Transverse colon (tissue), 4 donors: ENCODE results near the gene C1QTNF5.

Experiments
- POLR2AphosphoS5 ChIP-seq, 3 donors: sonication (generic); formaldehyde crosslinking; IDR thresholded peaks; one replicate each; pipeline ENCODE4 v1.6.1; 2016; ENCODE audit warnings: antibody characterized with exemption in 3 of 3
- TF ChIP-seq, protein P1 (sequence below), 5 experiments: fragments of 200-600 bp in 3 of 5; fragments of 450-650 bp in 2 of 5; sonication (generic) in 3 of 5; IDR thresholded peaks; 1 replicate in 2 of 5; 2 replicates in 3 of 5; pipeline ENCODE4 v1.5.1; 2016 to 2017; ENCODE audit warnings: antibody characterized with exemption in 5 of 5, inconsistent platforms in 3 of 5, mild to moderate bottlenecking in 2 of 5, moderate library complexity in 1 of 5

DNA sequence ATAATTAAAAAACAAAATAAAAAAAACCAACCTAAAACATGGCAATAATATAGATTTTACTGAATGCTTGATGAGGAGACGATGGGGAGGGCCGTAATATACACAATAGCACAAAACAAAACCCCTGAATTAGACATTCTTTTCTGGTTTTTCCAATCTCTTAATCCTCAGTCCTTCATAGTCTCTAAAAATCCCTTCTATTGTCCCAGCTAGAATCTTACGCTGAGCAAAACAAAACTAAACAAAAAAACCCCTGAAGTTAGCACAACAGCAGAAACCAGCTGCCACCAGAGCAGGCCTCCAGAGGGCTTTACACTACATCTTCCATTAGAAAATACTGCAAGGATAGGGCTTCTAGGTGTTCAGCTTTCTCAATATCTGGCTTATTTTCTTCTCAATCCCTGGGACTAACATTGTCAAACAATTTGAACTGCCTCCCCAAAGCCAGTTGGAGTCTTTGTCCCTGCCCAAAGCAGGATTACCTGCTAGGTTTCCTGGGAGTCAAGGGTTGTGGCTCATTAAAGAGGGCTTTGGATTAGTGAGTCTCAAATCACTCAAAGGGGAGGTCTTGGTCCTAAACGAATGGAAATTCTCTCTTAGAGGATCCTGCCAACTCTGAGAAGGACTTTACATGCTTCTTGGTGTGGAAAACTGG lies 8.4 kb downstream of the C1QTNF5 start:
- no peak for TF ChIP-seq POLR2AphosphoS5 (IDR thresholded peaks at IDR 0.05)
- TF ChIP-seq, protein P1, sequence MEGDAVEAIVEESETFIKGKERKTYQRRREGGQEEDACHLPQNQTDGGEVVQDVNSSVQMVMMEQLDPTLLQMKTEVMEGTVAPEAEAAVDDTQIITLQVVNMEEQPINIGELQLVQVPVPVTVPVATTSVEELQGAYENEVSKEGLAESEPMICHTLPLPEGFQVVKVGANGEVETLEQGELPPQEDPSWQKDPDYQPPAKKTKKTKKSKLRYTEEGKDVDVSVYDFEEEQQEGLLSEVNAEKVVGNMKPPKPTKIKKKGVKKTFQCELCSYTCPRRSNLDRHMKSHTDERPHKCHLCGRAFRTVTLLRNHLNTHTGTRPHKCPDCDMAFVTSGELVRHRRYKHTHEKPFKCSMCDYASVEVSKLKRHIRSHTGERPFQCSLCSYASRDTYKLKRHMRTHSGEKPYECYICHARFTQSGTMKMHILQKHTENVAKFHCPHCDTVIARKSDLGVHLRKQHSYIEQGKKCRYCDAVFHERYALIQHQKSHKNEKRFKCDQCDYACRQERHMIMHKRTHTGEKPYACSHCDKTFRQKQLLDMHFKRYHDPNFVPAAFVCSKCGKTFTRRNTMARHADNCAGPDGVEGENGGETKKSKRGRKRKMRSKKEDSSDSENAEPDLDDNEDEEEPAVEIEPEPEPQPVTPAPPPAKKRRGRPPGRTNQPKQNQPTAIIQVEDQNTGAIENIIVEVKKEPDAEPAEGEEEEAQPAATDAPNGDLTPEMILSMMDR (IDR thresholded peaks at IDR 0.05) = no peak
